SW480 (cell line): Measurements from ENCODE around the gene PGBD2.
"Not testable (repeated sequence)": the region's sequence is repeated elsewhere in the genome, so short reads cannot be mapped to it uniquely, and the experiment has no call there.

Experiments
- DNase-seq: peaks from one replicate; pipeline ENCODE4 v3.0.0-alpha.2; 2016; ENCODE audit warnings: low spot score

Gene PGBD2

DNA sequence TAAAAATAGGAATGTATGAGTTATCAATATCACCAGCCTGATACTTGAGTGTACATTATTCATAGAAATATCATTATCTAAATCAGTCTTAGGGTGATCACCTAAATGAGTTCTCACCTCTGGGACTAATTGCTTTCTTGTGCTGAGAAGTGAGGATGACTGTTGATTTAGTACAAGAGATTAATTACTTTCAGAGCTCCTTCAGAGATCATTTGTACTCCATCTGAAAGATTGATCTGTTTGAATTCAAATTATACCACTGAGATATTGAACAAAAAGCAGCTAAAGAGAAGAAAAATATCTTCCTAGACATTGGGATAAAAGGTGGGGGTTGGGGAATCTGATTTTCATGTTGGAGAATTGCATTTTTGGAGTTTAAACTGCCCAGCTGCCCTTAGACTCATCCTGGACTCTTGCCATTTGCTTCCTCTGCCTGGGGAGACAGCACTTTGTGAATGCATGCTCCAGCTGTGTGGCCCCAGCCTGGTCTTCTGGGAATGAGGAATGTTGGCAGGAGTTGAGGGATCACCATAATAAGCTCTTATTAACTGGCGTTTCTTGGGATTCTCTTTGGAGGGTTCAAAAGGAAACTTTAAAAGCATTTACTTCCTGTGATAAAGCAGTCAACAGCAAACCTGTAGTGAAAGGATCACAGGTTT lies 19.7 kb upstream of the PGBD2 start:
- no peak for DNase-seq

DNA sequence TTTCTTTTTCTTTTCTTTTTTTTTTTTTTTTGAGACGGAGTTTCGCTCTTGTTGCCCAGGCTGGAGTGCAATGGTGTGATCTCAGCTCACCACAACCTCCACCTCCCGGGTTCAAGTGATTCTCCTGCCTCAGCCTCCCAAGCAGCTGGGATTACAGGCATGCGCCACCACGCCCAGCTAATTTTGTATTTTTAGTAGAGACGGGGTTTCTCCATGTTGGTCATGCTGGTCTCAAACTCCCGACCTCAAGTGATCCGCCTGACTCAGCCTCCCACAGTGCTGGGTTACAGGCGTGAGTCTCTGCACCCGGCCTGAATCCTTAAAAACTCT lies 16.2 kb upstream of the PGBD2 start:
- DNase-seq = not testable (repeated sequence)

DNA sequence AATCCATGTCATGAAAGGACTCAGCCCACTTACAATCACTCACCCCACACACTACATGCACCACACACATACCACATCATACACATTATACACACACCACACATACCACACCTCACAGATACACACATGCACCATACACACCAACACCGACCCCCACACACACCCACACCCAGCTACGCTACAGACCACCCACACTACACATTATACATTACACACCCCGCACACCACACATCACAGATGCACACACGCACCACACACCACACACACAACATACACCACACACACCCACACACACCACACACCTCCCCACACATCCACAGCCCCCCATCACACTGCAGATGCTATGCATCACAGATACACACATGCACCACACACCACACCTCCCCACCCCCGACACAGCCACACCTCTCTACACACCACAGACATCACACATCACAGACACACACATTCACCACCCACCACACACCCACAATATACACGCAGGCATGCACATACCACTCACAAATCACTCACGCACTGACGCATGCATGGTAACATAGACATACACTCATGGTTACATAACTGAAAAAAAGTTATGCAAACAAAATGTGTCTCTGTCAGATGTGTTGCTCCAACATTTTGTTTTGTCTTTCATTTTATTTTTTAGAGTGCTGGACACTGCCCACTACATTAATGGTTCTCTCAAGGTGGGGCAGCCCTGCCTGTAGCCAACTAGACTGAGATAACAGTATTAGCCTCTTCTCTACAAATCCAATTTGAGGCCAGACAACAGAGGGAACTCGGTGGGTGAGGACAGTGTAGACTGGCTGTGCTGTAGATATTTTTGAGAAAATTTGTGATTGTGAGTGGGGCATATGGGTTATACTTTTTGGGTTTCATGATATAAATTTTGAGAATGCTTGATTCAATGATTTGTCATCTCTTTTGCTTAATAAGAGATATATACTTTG lies 15.2 kb upstream of the PGBD2 start:
- no peak for DNase-seq

DNA sequence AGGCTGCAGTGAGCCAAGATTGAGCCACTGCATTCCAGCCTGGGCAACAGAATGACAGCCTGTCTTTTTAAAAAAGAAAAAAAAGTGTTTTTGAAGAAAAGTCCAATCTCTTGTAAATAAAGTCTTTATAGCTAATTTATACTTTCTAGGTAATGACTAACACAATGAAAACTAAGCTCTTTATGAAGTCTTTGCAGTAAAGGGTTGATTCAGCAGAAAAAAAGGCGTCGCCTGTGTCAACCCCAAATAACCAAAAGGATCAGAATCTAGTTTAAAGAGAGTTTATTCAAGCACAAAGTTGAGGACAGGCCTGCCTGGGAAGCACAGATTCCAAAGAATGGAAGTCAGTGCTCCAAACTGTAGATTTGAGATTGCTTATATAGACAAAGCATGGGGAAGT lies 14.3 kb upstream of the PGBD2 start:
- no peak for DNase-seq

DNA sequence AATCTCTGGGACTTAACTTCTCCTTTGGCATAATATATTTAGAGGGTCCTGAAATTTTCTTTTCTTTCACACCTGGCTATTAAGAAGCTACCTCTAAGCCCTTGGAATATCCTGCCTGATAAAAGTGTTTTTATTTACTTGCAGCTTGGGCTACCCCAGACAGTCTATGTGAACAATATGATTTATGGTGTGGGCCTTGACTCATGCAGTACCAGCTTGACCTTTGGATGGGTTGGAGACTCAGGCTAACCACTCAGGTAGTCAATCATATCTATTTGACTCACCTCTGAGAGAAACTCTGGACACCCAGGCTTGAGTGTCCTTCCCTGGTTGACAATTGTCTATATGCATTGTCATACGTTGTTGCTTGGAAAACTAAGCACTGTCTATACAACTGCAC lies 13.4 kb upstream of the PGBD2 start:
- DNase-seq = peak; percentile 49

DNA sequence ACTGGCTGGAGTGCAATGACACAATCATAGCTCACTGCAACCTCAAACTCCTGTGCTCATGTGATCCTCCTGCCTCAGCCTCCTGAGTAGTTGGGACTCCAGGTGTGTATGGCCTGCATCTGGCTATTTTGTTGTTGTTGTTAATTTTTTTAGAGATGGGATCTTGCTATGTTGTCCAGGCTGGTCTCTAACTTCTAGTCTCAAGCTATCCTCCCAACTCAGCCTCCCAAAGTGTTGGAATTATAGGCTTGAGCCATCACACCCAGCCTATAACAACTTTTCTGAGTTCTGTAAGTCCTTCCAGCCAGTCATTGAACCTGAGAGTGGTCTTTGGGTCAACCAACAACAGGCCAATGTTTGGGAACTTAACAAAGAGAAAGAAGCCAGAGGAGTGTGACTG lies 11.2 kb upstream of the PGBD2 start:
- no peak for DNase-seq

DNA sequence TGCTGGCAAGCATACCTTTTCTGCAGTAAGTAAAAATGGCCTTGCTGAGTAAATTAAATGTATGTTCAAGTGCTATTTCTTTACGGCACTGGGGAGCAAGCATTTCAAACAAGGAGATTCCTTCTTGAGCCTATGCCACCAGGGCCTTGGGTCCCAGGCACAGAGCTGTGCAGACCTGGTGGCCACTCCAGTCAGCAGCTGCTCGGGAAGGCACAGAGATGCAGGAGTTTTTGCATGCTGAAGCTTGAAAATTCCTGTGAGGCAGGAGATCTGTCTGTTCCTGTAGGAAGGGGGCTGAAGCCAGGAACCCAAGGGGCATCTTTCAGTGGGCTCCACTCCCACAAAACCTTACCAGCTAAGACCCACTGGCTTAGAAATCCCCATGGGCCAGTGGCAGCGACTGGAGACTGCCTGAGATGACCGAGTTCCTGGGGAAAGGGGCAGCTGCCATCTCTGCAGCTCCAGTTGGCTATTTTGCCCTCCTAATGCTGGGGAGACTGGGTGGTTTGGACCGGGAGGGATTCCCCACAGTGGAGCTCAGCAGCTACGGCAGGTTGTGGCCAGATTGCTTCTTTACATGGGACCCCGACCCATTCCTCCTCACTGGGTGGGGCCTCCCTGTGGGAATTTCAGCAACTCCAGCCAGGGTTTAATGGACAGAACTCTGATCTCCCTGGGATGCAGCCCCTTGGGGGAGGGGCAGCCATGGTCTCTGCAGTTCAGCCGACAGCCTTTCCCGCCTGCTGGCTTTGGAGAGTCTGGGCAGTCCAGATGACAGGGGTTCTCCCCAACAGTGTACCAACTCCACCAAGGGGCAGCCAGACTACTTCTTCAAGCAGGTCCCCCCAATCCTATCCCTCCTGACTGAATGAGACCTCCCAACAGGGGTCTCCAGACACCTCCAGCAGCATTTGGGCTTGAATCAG lies 8.4 kb upstream of the PGBD2 start:
- DNase-seq = no peak

DNA sequence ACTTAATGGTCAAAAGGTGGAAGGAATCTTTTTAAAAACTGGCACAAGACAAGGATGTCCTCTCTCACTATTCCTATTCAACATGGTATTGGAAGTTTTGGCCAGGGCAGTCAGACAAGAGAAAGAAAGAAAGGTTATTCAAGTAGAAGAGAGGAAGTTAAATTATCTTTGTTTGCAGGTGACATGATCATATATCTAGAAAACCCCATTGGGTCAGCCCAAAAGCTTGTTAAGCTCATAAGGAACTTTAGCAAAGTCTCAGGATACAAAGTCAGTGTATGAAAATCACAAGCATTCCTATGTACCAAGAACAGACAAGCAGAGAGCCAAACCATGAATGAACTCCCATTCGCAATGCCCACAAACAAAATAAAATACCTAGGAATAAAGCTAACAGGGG lies 5.4 kb upstream of the PGBD2 start:
- DNase-seq = no peak

DNA sequence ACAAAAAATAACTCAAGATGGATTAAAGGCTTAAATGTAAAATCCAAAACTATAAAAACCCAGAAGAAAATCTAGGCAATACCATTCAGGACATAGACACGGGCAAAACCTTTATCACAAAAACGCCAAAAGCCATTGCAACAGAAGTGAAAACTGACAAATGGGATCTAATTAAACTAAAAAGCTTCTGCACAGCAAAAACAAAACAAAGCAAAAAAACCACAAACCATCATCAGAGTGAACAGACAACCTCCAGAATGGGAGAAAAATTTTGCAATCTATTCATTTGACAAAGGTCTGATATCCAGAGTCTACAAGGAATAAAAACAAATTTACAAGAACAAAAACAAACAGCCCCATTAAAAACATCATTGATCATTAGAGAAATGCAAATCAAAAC lies 4.5 kb upstream of the PGBD2 start:
- DNase-seq = no peak

DNA sequence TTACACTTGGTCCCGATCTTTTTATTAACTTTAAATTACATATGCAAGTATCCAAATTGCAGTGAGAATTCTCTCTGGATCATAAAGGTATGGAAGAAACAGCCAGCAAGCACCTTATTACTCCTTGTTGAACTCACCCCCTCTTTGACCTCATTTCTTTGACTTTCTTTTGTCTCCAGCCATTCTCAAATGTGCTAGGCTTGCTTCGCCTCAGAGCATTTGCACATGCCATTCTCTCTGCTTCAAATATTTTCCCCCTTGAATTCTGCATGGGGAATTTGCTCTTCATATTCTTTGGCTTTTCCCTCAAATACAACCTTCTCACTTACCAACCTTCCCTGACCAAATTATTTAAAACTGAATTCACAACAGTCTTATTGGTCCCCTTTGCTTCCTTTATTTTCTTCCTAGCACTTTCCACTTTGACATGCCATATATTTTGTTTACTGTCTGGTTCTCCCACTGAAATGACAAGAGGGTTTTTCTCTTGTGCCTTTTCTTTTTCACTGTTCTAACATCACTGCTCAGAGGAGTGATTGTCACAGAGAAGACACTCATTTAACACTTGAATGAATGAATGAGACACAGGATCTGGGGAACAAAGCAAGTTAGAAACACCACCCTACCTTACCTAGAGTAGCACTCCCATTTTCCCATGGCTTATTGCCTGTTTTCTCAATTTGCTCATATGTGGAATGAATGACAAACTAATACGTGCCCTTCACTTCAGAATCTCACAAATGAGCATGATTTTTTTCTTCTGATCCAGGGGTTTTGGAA lies 1.4 kb upstream of the PGBD2 start:
- DNase-seq = no peak

DNA sequence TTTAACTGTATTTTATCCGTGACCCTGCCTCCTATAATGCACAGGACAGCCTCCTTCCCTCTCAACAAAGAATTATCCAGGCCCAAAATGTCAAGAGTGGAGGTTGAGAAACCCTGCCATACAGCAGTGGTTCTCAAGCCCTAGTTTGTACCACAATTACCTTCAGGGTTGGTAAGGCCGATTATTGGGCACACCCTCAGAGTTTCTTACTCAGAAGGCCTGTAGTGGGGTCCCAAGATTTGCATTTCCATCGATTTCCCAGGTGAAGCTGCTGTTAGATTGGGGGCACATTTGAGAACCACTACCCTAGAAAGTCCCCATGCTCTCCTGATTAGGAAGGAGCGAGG lies 400 bp upstream of the PGBD2 start:
- DNase-seq = no peak

DNA sequence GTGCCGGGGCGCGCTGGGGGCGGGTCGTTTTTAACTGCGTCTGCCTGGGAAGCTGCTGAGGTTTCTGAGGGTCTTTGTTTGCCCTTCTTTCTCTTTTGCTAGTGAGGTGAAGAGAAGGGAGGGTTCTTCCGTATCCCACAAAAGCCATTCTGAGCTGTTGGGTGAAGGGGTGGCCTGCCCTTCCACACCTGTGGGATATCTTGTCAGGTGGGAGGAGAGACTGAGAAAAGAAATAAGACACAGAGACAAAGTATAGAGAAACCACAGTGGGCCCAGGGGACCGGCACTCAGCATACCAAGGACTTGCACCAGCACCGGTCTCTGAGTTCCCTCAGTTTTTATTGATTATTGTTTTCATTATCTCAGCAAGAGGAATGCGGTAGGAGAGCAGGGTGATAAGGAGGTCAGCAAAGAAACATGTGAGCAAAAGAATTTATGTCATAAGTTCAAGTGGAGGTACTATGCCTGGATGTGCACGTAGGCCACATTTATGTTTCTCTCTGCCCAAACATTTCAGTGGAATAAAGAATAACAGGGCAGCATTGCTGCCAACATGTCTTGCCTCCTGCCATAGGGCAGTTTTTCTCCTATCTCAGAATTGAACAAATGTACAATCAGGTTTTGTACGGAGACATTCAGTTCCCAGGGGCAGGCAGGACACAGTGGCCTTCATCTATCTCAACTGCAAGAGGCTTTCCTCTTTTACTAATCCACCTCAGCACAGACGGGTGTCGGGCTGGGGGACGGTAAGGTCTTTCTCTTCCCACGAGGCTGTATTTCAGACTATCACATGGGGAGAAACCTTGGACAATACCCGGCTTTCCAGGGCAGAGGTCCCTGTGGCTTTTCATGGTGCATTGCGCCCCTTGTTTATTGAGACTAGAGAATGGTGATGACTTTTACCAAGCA lies 972 bp downstream of the PGBD2 start:
- no peak for DNase-seq

DNA sequence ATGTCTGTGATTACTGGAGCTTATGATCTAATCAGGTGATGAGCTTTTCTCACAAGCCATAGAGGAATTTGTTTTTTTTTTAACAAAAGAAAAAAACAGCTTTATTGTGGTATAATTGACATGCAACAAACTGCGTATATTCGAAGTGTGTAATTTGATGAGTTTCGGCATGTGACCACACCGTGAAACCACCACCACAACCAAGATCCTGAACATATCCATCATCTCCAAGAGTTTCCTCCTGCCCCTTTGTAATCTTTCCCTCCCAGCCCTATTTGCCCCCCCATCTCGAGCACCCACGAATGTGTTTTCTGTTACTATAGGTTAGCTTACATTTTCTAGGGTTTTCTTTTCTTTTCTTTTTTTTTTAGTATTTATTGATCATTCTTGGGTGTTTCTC lies 4.7 kb downstream of the PGBD2 start:
- no peak for DNase-seq

DNA sequence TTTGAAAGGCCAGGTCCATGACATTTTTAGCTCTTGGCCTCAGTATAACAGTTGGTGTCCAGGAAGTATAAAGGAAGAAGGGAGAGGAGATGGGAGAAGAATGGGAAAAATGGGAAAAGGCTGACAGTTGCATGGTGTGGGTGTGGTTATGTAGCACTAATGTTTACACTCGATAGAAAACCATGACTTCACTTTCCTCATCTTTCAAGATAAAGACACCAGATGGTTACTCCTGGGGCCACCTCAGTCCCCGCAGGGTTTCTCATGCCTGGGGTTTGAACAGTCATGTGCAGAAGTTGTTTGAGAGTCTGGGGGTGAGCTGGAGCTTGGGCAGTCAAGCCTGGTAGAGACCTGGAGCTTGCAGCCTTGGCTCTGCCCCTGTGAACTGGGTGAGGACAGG lies 7.9 kb downstream of the PGBD2 start:
- DNase-seq = no peak

DNA sequence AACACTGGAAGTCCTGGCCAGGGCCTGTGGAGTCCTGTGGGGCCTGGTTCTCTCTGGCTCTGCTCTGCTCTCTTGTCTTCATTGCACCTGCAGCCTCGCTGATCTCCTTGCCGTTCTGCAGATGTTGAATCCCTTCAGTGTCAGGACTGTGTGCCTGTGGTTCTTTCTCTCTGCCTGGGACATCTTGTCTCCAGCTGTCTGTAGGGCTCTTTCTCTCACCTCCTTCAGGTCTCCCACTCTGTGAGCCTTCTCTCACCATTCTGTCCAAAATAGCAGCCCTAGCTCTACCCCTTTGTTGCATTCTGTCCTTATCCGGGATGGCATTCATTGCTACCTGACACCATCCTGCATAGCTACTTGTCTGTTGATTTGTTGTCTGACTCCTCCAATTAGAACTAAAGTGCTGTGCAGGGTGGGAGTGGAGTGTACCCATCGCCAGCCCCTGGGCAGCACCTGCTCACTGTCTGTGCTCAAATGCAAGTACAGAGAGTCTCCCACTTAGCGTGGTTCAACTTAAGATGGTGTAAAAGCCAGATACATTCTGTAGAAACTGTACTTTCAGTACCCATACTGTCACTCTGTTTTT lies 8.9 kb downstream of the PGBD2 start:
- DNase-seq = no peak

DNA sequence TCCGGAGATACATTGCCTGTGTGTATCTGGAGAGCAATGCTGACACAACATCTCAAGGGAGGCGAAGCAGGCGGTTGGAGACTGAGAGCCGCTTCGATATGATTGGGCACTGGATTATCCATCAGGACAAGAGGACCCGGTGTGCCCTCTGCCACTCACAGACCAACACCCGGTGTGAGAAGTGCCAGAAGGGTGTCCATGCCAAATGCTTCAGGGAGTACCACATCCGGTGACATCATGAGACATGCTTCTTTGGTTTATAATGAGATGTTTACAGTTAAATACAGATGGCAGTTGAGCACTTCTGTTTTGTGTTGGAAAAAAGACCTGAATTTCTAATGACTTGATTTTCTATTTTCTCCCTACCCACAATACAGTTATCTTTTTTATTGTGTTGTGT lies 12.1 kb downstream of the PGBD2 start:
- DNase-seq = no peak

DNA sequence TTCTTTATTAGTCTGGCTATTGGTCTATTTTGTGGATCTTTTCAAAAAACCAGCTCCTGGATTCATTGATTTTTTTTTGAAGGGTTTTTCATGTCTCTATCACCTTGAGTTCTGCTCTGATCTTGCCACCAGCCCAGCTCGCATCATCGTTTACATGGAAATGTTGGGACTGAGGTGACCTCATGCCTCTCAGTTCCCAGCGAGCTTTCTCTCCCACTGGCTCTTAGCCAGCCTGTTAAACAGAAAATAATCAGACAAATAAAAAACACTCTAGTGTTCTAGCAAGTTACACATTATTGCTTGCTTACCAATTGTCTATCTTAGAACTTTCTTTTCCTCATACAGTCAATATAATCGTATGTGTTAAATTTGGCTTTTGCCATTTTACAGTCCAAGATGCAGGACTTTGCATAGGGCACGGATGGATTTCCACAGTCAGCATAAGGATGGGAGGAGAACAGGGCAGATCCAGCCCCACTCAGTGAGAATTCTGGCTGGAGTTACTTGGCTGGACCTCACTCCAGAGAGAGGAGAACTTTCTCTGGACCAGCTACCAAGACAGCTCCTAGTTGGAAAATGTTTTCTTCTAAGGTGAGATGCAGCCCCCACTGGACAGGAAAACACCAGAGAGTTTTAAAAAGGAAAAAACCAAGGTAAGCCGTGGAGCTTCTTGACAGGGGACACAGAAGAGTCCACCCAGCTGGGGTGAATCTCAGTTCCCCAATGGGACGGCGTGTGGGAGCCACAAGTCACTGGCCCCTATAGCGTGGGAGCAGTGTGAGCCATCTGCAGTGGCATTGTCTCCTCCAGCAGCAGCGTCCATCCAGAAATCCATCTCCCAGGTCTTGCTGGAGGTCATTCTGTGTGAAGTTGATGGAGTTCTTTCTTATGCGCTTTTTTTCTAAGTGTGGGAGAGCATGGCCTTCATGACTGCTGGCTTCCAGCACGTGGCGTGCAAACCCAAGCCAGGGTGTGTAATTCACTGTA lies 17.6 kb downstream of the PGBD2 start:
- DNase-seq = no peak

DNA sequence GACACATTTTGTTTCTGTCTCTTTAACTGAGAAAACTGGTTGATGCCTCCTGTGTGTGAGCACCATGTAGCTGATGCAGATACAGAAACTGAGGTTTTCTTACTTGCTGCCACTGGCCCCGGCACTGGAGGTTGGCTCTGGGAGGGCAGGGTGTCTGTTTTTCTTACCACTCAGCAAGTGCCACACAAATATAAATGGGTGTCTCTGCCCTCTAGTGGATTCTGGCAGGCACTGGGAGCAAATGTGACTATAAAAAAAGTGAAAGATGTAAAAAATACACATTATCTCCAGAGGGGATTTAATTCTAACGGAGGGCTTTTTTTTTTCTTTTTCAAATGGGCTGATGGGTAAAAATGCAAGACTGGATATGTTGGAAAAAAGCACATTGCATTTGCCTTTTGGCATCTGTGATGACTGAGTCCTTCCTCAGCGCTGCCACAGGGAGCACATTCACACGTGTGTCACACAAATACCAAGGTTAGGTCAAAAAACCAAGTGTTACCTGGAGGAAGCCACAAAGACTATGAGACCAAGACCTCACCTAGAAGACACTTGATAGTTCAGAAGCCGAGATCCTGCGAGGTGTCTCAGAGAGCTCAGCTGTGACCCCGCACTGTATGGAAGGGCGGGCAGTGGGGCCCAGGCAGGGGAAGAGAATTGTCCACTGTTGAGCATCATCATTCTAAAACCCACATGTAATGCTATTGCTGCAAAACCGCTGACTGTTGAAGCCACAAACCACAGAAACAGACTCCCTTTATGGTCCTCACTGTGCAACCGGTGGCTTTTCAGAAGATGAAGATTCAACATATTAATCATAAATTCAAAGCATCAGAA lies 18.9 kb downstream of the PGBD2 start:
- peak; percentile 70 for DNase-seq
